Stimulated activated CD4-positive, alpha-beta T cell treated with anti-CD3 and anti-CD28 coated beads, Interleukin-12 subunit alpha, Interleukin-12 subunit beta, amount 100 ng/mL, for 24 hours (primary cell): ENCODE results near the gene STARD10.

Source experiments
- DNase-seq, 2 experiments: peaks; one replicate each; pipeline ENCODE4 v3.0.0-alpha.2; 2020; ENCODE audit warnings: low read depth in 2 of 2

The STARD10 gene

GRCh38 chr11:72745511-72745910 is 48.3 kb downstream of the STARD10 start:
- DNase-seq, result no peak

- no peak for DNase-seq
Measured at GRCh38 chr11:72744474-72744873, 49.4 kb downstream of the STARD10 start.

- no peak for DNase-seq
Measured at GRCh38 chr11:72743321-72744221, 50.3 kb downstream of the STARD10 start.

DNA sequence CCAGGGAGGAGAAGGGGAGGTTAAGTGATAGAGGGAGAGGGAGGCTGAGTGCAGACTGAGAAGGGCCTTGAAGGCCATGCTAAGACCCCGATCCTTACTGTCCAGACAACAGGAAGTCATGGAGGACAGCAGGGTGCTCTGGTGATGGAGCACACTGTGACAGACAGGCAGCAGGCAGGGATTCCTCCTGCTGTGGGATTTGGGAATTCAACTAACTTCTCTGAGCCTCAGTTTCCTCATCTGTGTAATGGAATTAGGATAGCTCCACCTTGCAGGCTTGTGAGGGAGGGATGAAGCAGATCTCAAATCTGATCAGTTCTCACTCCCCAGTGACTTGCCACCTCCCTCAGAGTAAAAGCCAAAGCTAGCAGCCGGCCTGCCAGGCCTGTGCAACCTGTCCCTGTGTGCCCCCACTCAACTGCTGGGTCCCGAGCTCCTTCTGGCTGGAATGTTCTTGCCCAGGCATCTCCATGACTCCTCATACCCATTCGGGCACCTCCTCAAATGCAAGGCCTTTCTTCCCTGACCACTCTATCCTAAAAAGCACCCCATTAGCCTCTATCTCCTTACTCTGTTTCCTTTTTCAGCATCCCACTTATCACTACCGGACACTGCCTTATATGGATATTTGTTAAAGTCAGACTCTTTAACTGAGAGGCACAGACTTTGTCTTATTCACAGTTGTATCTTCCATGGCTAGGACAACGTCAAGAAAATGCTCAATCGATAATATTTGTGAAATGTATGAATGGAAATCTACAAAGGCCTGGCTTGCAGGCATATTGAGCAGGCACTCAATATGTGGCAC is 51.1 kb downstream of the STARD10 start:
- DNase-seq, result no peak

DNA sequence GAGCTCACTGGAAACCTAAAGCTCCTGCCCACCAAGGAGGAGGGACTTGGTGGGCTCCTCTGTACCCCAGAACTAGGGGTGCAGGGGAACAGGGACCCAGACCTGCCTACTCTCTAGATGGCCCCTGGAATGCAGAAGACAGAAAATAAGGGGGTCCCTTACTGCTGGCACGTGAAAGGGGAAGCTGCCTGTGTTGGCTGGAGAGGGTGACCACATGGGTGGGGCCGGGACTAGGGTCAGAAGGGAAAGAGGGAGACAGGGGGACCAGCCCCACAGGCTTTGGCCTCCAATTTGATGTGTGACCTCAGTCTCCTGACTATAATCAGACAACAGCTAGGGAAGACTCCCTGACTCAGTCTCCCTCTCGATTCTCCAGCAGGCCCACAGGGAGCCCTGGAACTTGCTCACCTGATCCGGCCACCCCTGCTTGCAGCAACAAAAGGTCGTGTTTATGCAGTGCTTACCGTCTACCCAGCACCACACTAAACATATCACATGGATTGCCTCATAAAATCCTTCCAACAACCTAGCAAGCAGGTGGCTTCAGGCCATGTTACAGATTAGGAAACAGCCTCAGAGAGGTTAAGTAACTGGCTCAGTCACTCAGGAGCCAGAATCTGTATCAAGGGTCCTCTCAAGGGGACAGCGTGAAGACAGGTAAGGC is 51.9 kb downstream of the STARD10 start:
- DNase-seq, result no peak

- DNase-seq, result no peak
Measured at GRCh38 chr11:72741429-72741833, 52.4 kb downstream of the STARD10 start.

GRCh38 chr11:72740562-72741428 is 53.1 kb downstream of the STARD10 start:
- no peak for DNase-seq

GRCh38 chr11:72740060-72740424 is 53.8 kb downstream of the STARD10 start:
- DNase-seq, result no peak

DNA sequence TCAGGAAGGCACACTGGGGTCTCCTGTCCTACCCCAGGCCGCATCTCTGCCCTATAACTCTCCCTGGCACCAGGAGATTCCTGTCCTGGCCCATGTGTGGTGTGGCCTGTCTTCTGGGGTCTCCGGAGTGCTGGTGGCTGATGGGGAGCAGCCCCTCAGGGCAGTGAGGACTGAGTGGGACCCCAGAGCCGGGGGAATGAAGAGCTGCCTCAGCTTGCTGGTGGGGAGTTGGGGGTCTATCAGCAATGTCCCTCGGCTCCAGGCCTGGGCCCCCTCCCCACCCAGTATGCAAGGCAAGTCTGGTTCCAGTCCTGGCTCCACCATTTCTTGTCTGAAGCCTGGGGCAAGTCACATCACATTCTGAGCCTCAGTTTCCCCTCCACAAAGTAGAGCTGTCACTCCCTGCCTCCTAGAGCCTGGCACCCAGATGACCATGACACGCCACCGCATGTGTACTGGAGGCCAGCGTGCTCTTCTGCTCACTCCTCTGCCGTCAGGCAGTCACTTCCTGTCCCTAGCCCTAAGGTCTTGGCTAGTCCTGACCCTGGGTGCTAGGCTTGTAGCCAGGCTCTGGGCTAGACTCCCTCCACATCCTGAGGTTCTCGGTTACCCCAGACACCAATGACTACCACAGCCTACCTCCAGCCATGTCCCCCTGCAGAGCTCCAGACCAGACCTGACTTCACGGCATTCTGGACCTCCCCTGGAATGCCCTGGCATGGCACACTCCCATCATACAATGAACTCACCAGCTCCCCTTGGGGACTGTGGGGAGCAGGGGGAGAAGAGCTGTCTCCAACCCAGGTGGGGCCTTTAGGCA is 54.4 kb downstream of the STARD10 start:
- no peak for DNase-seq

GRCh38 chr11:72738199-72739141 is 55.4 kb downstream of the STARD10 start:
- DNase-seq, result no peak

DNA sequence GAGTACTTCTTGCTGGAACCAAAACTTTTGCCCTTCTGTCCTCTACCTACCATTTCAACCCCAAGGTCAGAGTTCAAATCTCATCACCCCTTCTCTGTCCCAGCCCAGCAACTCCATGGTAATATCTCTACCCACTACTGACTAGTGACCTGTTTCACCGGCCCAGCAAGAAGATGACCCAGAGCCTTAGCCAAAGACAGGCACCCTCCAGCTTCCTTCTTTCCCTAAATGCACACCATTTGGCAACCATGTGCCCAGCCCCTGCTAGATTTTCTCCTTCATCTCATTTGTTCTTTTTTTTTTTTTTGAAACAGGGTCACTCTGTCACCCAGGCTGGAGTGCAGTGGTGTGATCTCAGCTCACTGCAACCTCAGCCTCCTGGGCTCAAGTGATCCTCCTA is 56.5 kb downstream of the STARD10 start:
- DNase-seq, result no peak

- DNase-seq, result peak; percentile 21 to 33
Measured at GRCh38 chr11:72736452-72737069, 57.3 kb downstream of the STARD10 start.

DNA sequence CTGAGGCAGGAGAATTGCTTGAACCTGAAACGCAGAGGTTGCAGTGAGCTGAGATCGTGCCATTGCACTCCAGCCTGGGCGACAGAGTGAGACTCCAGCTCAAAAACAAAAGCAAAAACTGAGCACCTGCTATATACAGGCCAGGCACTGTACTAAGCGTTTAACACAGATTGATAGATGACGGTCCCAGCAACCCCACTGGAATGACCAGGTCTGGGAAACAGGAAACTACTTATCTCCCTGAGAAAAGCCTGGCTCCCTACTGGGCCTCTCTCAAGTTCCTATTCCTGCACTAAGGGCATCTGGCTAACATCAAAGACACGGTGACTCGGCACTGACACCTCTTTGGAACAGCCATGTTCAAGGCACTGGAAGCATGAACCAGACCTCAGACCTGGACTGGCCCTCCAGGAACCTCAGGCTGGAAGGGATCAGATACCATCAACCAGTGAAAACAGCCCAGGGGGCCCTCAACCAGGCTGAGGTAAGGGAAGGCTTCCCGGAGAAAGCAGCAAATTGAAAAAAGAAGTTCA is 58.3 kb downstream of the STARD10 start:
- DNase-seq, result no peak

- DNase-seq, result no peak
Measured at GRCh38 chr11:72732329-72732728, 61.5 kb downstream of the STARD10 start.

- DNase-seq, result no peak
Measured at GRCh38 chr11:72730737-72731136, 63.1 kb downstream of the STARD10 start.

GRCh38 chr11:72730243-72730642 is 63.6 kb downstream of the STARD10 start:
- no peak for DNase-seq

- no peak for DNase-seq
Measured at GRCh38 chr11:72727521-72727920, 66.3 kb downstream of the STARD10 start.
